ENCODE results near the gene EP400. TPM values are rescaled to one million over a fixed set of nuclear protein-coding genes. Genes with fewer than 3 reads are reported as not detected.

Gene EP400
- total RNA-seq, 4 donors from 2014 or later, result 10.1 to 23.0 (median 20.9) TPM

- Histone ChIP-seq H3K36me3 (peaks cover 7 to 42% (median 8%) of the 10 kb centered on the region in 3 donors), H3K27ac (no peak overlapping the region), H3K9me3 (no peaks in the 10 kb centered on the region), H3K27me3 (no peaks in the 10 kb centered on the region), H3K4me3 (no peak overlapping the region), H3K4me1 (no peaks in the 10 kb centered on the region)
- WGBS, 2 donors, result 89 to 94% methylated on average over 6 to 10 of the region's 14 CpGs
- DNase-seq, result no peak
- TF ChIP-seq, protein P1, sequence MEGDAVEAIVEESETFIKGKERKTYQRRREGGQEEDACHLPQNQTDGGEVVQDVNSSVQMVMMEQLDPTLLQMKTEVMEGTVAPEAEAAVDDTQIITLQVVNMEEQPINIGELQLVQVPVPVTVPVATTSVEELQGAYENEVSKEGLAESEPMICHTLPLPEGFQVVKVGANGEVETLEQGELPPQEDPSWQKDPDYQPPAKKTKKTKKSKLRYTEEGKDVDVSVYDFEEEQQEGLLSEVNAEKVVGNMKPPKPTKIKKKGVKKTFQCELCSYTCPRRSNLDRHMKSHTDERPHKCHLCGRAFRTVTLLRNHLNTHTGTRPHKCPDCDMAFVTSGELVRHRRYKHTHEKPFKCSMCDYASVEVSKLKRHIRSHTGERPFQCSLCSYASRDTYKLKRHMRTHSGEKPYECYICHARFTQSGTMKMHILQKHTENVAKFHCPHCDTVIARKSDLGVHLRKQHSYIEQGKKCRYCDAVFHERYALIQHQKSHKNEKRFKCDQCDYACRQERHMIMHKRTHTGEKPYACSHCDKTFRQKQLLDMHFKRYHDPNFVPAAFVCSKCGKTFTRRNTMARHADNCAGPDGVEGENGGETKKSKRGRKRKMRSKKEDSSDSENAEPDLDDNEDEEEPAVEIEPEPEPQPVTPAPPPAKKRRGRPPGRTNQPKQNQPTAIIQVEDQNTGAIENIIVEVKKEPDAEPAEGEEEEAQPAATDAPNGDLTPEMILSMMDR (IDR thresholded peaks at IDR 0.05), result no peak
- TF ChIP-seq POLR2A (IDR thresholded peaks at IDR 0.05), result no peak
- intact Hi-C loops (cut with DNase I), result no loop called here
Measured at GRCh38 chr12:132130690-132131089, 180.9 kb downstream of the EP400 start.

Small RNAs within 50 kb of the gene (small RNA-seq; reads per million reads assigned to genes)
- gene AC131009.3 (0 reads per million in 4 donors), gene AC137590.2 (0 reads per million in 4 donors), gene SNORA49 (1.9 to 5.4 (median 2.9) reads per million in 4 donors)

Other genes starting within 250 kb of the EP400 start
- gene SFSWAP, start 238.9 kb upstream of the EP400 start, total RNA-seq, result 10 to 100 TPM; 12.8 to 39.5 (median 25.9) TPM
- gene MMP17, start 121.5 kb upstream of the EP400 start, total RNA-seq, result 1 to 10 TPM; 1.3 to 3.1 (median 1.9) TPM
- gene ULK1, start 55.3 kb upstream of the EP400 start, total RNA-seq, result 10 to 100 TPM in 3 of 4 donors, 1 to 10 TPM in 1; 9.1 to 55.0 (median 19.5) TPM
- 10 to 100 TPM in 3 of 4 donors, 1 to 10 TPM in 1; 8.1 to 24.2 (median 19.8) TPM for gene PUS1, start 20.7 kb upstream of the EP400 start, total RNA-seq
- gene DDX51, start 194.4 kb downstream of the EP400 start, total RNA-seq, result 10 to 100 TPM in 2 of 4 donors, 1 to 10 TPM in 2; 8.9 to 15.3 (median 11.0) TPM
- 10 to 100 TPM in 3 of 4 donors, 1 to 10 TPM in 1; 9.6 to 12.1 (median 11.1) TPM for gene NOC4L, start 194.5 kb downstream of the EP400 start, total RNA-seq